ENCODE measurements around the gene SLC35G2.
"Not testable (repeated sequence)": the region's sequence is repeated elsewhere in the genome, so short reads cannot be mapped to it uniquely, and the experiment has no call there.

SLC35G2 gene

GRCh38 chr3:136844724-136845123, 25.8 kb downstream of the SLC35G2 start:
- Mint-ChIP-seq H3K4me1 (peaks cover 2% of the 10 kb centered on the region), H3K27me3 (no peaks in the 10 kb centered on the region), H3K9me3 (no peaks in the 10 kb centered on the region), H3K27ac (no peak overlapping the region), H3K4me3 (no peak overlapping the region), H3K36me3 (ENCODE audit: low read depth) (peaks cover 22% of the 10 kb centered on the region)
- ATAC-seq (no peak), DNase-seq (no peak)

- H3K4me3 Mint-ChIP-seq, result no peak overlapping the region
- no peaks in the 10 kb centered on the region for H3K27me3 Mint-ChIP-seq
Measured at GRCh38 chr3:136852180-136852579, 33.3 kb downstream of the SLC35G2 start.

GRCh38 chr3:136856665-136857064, 37.7 kb downstream of the SLC35G2 start:
- no peak overlapping the region for H3K4me3 Mint-ChIP-seq

More at GRCh38 chr3:136852180-136852579, 33.3 kb downstream of the SLC35G2 start:
- no peak for DNase-seq
- Mint-ChIP-seq H3K4me1 (peaks cover 2% of the 10 kb centered on the region), H3K27ac (no peak overlapping the region), H3K36me3 (ENCODE audit: low read depth) (peaks cover 20% of the 10 kb centered on the region), H3K9me3 (no peaks in the 10 kb centered on the region)
- ATAC-seq, result no peak

GRCh38 chr3:136858381-136858780, 39.5 kb downstream of the SLC35G2 start:
- no peak overlapping the region for H3K4me3 Mint-ChIP-seq
- no peaks in the 10 kb centered on the region for H3K27me3 Mint-ChIP-seq
- DNase-seq (no peak), ATAC-seq (no peak)
- peaks cover 28% of the 10 kb centered on the region for H3K4me1 Mint-ChIP-seq
- no peak overlapping the region for H3K27ac Mint-ChIP-seq
- H3K9me3 Mint-ChIP-seq, result no peaks in the 10 kb centered on the region
- peaks cover 32% of the 10 kb centered on the region for H3K36me3 Mint-ChIP-seq (ENCODE audit: low read depth)

More at GRCh38 chr3:136856665-136857064, 37.7 kb downstream of the SLC35G2 start:
- no peak overlapping the region for H3K27ac Mint-ChIP-seq
- ATAC-seq, result no peak
- no peaks in the 10 kb centered on the region for H3K27me3 Mint-ChIP-seq
- peaks cover 32% of the 10 kb centered on the region for H3K36me3 Mint-ChIP-seq (ENCODE audit: low read depth)
- no peaks in the 10 kb centered on the region for H3K9me3 Mint-ChIP-seq
- H3K4me1 Mint-ChIP-seq, result peaks cover 21% of the 10 kb centered on the region
- no peak for DNase-seq

GRCh38 chr3:136860541-136860940, 41.6 kb downstream of the SLC35G2 start:
- peak overlapping the region; percentile 94 for H3K4me3 Mint-ChIP-seq
- no peaks in the 10 kb centered on the region for H3K9me3 Mint-ChIP-seq
- ATAC-seq (no peak), DNase-seq (no peak)
- no peaks in the 10 kb centered on the region for H3K27me3 Mint-ChIP-seq
- peaks cover 25% of the 10 kb centered on the region for H3K36me3 Mint-ChIP-seq (ENCODE audit: low read depth)
- H3K4me1 Mint-ChIP-seq, result peaks cover 39% of the 10 kb centered on the region
- H3K27ac Mint-ChIP-seq, result peak overlapping the region; percentile 88

GRCh38 chr3:136861890-136862616, 43.1 kb downstream of the SLC35G2 start, which contains the start of gene NCK1:
TSS of gene NCK1 (plus strand) at chr3:136862208. CDS start at chr3:136928002, 65,794 bp downstream.
- Mint-ChIP-seq H3K27me3 (no peaks in the 10 kb centered on the region), H3K27ac (peak within 1 kb of the TSS; percentile 88), H3K9me3 (no peaks in the 10 kb centered on the region), H3K4me1 (peaks cover 52% of the 10 kb centered on the region), H3K36me3 (ENCODE audit: low read depth) (peaks cover 18% of the 10 kb centered on the region), H3K4me3 (peak within 1 kb of the TSS; percentile 94)
- DNase-seq (peak; percentile 96), ATAC-seq (peak; percentile 99)

GRCh38 chr3:136862617-136863322, 43.8 kb downstream of the SLC35G2 start:
- peak overlapping the region; percentile 88 for H3K27ac Mint-ChIP-seq
- no peaks in the 10 kb centered on the region for H3K27me3 Mint-ChIP-seq
- H3K4me1 Mint-ChIP-seq, result peaks cover 56% of the 10 kb centered on the region
- ATAC-seq (peak; percentile 3), DNase-seq (peak; percentile 51)
- H3K4me3 Mint-ChIP-seq, result peak overlapping the region; percentile 94
- peaks cover 20% of the 10 kb centered on the region for H3K36me3 Mint-ChIP-seq (ENCODE audit: low read depth)
- H3K9me3 Mint-ChIP-seq, result no peaks in the 10 kb centered on the region

- H3K36me3 Mint-ChIP-seq (ENCODE audit: low read depth), result peaks cover 42% of the 10 kb centered on the region
- H3K4me1 Mint-ChIP-seq, result peaks cover 58% of the 10 kb centered on the region
- no peak overlapping the region for H3K4me3 Mint-ChIP-seq
- ATAC-seq, result no peak
- H3K27ac Mint-ChIP-seq, result no peak overlapping the region
- H3K27me3 Mint-ChIP-seq, result no peaks in the 10 kb centered on the region
- peaks cover 17% of the 10 kb centered on the region for H3K9me3 Mint-ChIP-seq
- DNase-seq, result no peak
Measured at GRCh38 chr3:136869282-136869681, 50.4 kb downstream of the SLC35G2 start.

- not testable (repeated sequence) for H3K27ac Mint-ChIP-seq, ATAC-seq, H3K27me3 Mint-ChIP-seq, H3K4me3 Mint-ChIP-seq, DNase-seq
- Mint-ChIP-seq H3K4me1 (peaks cover 46% of the 10 kb centered on the region), H3K36me3 (ENCODE audit: low read depth) (peaks cover 46% of the 10 kb centered on the region), H3K9me3 (peaks cover 17% of the 10 kb centered on the region)
Measured at GRCh38 chr3:136872258-136872657, 53.3 kb downstream of the SLC35G2 start.

- peaks cover 18% of the 10 kb centered on the region for H3K36me3 Mint-ChIP-seq (ENCODE audit: low read depth)
- not testable (repeated sequence) for H3K4me3 Mint-ChIP-seq, ATAC-seq, H3K27me3 Mint-ChIP-seq, H3K27ac Mint-ChIP-seq, DNase-seq
- peaks cover 39% of the 10 kb centered on the region for H3K4me1 Mint-ChIP-seq
- peaks cover 12% of the 10 kb centered on the region for H3K9me3 Mint-ChIP-seq
Measured at GRCh38 chr3:136879510-136879909, 60.6 kb downstream of the SLC35G2 start.

- no peaks in the 10 kb centered on the region for H3K27me3 Mint-ChIP-seq
- no peak overlapping the region for H3K4me3 Mint-ChIP-seq
- DNase-seq (no peak), ATAC-seq (peak; percentile 73)
- peaks cover 11% of the 10 kb centered on the region for H3K36me3 Mint-ChIP-seq (ENCODE audit: low read depth)
- no peak overlapping the region for H3K27ac Mint-ChIP-seq
- H3K4me1 Mint-ChIP-seq, result peaks cover 61% of the 10 kb centered on the region
- H3K9me3 Mint-ChIP-seq, result peaks cover 9% of the 10 kb centered on the region
Measured at GRCh38 chr3:136882571-136882970, 63.6 kb downstream of the SLC35G2 start.

- Mint-ChIP-seq H3K4me3 (no peak overlapping the region), H3K27ac (peak overlapping the region; percentile 5), H3K4me1 (peaks cover 71% of the 10 kb centered on the region), H3K36me3 (ENCODE audit: low read depth) (peaks cover 11% of the 10 kb centered on the region), H3K27me3 (no peaks in the 10 kb centered on the region), H3K9me3 (peaks cover 3% of the 10 kb centered on the region)
- ATAC-seq (no peak), DNase-seq (no peak)
Measured at GRCh38 chr3:136883967-136884720, 65.2 kb downstream of the SLC35G2 start.

- DNase-seq, result no peak
- peak; percentile 41 for ATAC-seq
- peaks cover 18% of the 10 kb centered on the region for H3K36me3 Mint-ChIP-seq (ENCODE audit: low read depth)
- H3K4me3 Mint-ChIP-seq, result no peak overlapping the region
- peaks cover 4% of the 10 kb centered on the region for H3K9me3 Mint-ChIP-seq
- peaks cover 75% of the 10 kb centered on the region for H3K4me1 Mint-ChIP-seq
- H3K27me3 Mint-ChIP-seq, result no peaks in the 10 kb centered on the region
- peak overlapping the region; percentile 63 for H3K27ac Mint-ChIP-seq
Measured at GRCh38 chr3:136885357-136886213, 66.7 kb downstream of the SLC35G2 start.

GRCh38 chr3:136889947-136890346, 71.0 kb downstream of the SLC35G2 start:
- H3K9me3 Mint-ChIP-seq, result peaks cover 8% of the 10 kb centered on the region
- no peak overlapping the region for H3K27ac Mint-ChIP-seq
- DNase-seq, result no peak
- H3K36me3 Mint-ChIP-seq (ENCODE audit: low read depth), result peaks cover 31% of the 10 kb centered on the region
- H3K4me1 Mint-ChIP-seq, result peaks cover 72% of the 10 kb centered on the region
- H3K4me3 Mint-ChIP-seq, result no peak overlapping the region
- ATAC-seq, result no peak
- H3K27me3 Mint-ChIP-seq, result no peaks in the 10 kb centered on the region
